ENCODE measurements around the gene OSBPL6. TPM values are rescaled to one million over a fixed set of nuclear protein-coding genes. Genes with fewer than 3 reads are reported as not detected.
"Not testable (repeated sequence)": the region's sequence is repeated elsewhere in the genome, so short reads cannot be mapped to it uniquely, and the experiment has no call there.

The OSBPL6 gene
- total RNA-seq = 4.6 TPM
- long read RNA-seq, full-length matches to known transcripts = 3 of 10 reads
- long read RNA-seq, partial matches to known transcripts = 0 of 10 reads
- long read RNA-seq, other reads (novel, unspliced or antisense) = 7 of 10 reads

DNA sequence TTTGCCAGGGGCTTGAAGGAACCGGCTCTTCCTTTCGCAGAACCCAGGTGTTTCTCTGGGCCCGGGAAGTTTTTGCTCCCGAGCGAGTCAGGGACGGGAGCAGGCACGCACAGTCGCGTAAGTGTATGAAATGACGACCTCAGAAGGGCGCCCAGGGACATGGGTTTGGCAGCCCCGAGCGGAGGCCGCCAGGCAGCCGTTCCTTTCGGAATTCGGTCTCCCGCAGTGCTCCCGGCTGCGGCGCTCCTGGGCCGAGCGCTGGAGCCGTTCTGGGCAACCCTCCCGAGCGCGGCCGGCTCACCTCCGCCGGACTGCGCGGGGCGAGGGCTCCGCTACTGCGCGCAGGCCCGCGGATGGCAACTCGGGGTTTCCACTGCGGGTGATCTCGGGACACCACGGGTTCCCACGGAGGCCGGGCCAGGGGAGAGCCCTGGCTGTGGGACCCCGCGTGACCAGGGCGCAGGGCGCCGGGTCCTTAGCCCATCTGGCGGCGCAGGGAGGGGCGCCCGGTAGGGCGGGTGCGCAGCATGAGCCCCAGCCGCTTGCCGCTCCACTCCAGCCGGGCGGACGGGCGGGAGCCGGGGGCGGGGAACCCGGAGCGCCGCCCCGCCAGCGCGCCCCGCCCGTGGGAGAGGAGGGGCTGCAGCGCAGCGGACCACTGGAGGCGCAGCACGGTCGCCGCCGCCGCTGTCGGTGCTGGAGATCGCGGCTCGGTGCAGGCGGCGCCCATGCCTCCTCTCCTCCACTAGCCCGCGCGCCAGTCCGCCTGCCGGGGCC is at the start of gene OSBPL6:
Gene OSBPL6 (plus strand): TSS at position 690 of the 777 bp plus-strand sequence. CDS start 111,673 bp downstream, outside the sequence.
- peak; percentile 97 for ATAC-seq
- DNase-seq = peak; percentile 93

GRCh38 chr2:178152033-178152432 is 42.3 kb upstream of the OSBPL6 start:
- DNase-seq (no peak), ATAC-seq (peak; percentile 57)
- intact Hi-C loops (cut with micrococcal nuclease) = no loop called here

More for the DNA sequence above, at the start of gene OSBPL6:
- intact Hi-C loops (cut with micrococcal nuclease) = loop anchor here (5.0 to 10.0 kb wide), 2 partner anchors 59 to 88 kb away; no protein-coding TSS in a partner anchor

DNA sequence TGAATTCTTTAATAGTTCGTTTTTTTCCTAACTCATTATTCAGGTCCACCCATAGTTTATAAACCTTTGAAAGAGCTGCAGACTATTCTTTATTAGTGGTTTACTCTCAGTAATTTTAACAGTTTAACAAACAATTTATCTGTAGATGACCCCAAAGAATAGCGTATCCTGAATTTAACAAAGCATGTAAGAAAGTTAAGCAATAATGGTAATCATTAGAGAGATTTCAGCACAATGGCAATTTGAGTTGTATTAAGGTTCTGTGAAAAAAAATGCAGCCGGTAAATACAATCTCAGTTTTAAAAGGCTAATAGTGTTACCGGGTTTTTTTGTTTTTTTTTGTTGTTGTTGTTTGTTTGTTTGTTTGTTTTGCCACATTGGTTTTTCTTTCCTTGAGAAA is 41.8 kb upstream of the OSBPL6 start:
- no peak for ATAC-seq
- intact Hi-C loops (cut with micrococcal nuclease) = no loop called here
- DNase-seq = no peak

DNA sequence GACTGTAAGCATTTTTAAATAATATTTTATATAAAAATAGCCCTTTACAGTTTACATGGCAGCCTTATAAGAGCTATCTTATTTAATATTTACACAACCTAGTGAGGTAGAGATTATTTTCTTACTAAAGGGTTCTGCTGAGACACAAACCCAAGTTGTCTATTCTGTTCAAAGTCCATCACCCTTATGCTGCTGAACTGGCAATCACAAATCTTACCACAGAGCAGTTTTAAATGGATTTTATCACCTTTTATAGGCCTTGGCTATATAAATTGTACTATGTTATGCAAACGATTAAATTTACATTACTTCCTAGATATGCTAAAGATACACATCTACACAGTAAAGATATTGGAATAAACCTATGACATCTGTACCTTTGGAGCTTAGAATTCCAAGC is 41.3 kb upstream of the OSBPL6 start:
- ATAC-seq (no peak), DNase-seq (no peak)
- intact Hi-C loops (cut with micrococcal nuclease) = no loop called here

DNA sequence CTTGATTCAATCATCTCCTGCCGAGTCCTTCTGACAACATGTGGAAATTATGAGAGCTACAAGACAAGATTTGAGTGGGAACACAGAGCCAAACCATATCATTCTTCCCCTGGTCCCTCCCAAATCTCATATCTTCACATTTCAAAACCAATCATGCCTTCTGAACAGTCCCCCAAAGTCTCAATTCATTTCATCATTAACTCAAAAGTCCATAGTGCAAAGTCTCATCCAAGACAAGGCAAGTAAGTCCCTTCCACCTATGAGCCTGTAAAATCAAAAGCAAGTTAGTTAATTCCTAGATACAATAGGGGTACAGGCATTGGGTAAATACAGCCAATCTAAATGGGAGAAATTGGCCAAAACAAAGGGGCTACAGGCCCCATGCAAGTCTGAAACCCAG is 40.4 kb upstream of the OSBPL6 start:
- ATAC-seq; DNase-seq; intact Hi-C loops (cut with micrococcal nuclease): not testable (repeated sequence)

GRCh38 chr2:178155524-178155923 is 38.8 kb upstream of the OSBPL6 start:
- intact Hi-C loops (cut with micrococcal nuclease) = no loop called here
- ATAC-seq (no peak), DNase-seq (no peak)

DNA sequence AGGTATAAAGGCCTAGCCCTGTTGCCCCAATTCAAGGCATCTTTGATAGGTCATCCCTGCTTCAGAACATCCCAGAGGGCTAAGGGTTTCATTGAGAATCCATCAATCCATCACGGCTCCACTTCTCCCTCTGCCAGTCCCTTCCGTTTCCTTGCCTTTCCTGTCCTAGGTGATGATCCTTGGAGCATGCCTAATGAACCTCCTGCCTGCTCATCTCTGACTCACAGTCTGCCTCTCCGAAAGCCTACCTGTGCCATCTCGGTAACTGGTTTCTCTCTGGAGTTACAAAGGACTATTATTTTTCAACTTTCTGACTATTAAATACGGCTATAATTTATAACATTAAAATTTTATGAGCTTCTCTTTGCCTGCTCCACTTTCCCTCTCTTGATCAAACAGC is 36.7 kb upstream of the OSBPL6 start:
- DNase-seq (no peak), ATAC-seq (no peak)
- intact Hi-C loops (cut with micrococcal nuclease) = no loop called here

- ATAC-seq (no peak), DNase-seq (no peak)
- intact Hi-C loops (cut with micrococcal nuclease) = no loop called here
These were observed 34.3 kb upstream of the OSBPL6 start for GRCh38 chr2:178159966-178160365.

DNA sequence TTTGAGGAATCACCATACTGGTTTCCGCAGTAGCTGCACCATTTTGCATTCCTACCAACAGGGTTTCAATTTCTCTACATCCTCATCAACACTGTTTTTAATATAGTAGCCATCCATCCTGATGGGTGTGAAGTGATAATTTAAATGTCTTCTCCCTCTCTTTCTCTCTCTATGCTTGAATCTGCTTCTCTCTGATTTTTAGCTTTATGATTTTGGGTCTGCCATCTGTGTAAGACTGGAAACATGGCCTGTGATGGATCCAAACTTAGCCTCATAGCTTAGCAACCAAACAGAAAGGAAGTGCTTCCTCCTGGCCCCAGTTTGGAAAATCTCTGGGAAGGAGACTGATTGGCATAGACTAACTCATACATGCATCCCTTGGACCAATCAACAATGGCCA is 33.7 kb upstream of the OSBPL6 start:
- ATAC-seq = no peak
- no peak for DNase-seq
- intact Hi-C loops (cut with micrococcal nuclease) = no loop called here

GRCh38 chr2:178163395-178163794 is 30.9 kb upstream of the OSBPL6 start:
- no peak for ATAC-seq
- no peak for DNase-seq
- intact Hi-C loops (cut with micrococcal nuclease) = no loop called here

- intact Hi-C loops (cut with micrococcal nuclease) = no loop called here
- ATAC-seq (no peak), DNase-seq (no peak)
These were observed 30.4 kb upstream of the OSBPL6 start for GRCh38 chr2:178163911-178164310.

DNA sequence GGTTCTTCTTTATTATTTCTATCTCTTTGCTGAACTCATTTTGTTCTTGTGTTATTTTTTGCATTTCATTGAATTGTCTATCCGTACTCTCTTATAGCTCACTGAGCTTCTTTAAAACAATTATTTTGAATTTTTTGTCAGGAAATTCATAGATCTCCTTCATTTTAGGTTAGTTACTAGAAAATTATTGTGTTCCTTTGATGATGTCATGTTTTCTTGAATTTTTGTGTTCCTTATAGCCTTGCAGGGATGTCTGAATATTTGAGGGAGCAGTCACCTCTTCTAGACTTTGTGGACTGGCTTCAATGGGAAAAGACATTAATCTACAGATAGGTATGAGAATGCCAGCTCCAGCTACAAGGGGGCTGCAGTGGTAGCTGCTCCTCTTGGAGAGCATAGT is 20.7 kb upstream of the OSBPL6 start:
- intact Hi-C loops (cut with micrococcal nuclease) = no loop called here
- DNase-seq (no peak), ATAC-seq (no peak)

DNA sequence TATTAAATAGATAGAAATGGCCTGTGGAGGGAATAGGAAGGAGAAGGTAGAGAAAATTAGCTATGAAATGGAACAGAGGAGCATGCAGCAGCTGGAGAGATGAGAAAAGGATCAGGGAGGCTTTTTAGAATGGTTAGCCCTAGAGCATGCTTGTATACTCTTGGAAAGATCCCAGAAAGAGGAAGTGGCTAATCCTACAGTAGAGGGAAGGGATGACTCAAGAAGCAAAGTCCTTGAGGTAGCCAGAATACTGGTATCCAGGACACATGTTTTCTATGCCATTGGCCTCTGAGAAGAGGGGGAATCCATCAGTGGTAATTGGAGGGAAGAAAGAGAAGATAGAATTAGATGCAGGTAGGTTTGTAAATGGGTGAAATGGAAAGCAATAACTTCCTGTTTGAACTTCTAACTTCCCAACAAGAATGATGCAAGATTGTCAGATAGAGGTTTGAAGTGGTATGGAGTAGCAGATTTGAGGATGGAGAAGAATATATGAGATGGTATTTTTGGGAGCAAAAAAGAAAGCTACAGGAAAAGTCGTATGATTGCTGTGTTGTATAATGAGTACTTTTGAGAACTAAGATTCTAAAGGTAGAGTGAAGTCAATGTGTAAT is 17.1 kb upstream of the OSBPL6 start:
- intact Hi-C loops (cut with micrococcal nuclease) = no loop called here
- no peak for ATAC-seq
- no peak for DNase-seq

GRCh38 chr2:178180648-178181047 is 13.7 kb upstream of the OSBPL6 start:
- DNase-seq; ATAC-seq; intact Hi-C loops (cut with micrococcal nuclease): not testable (repeated sequence)

DNA sequence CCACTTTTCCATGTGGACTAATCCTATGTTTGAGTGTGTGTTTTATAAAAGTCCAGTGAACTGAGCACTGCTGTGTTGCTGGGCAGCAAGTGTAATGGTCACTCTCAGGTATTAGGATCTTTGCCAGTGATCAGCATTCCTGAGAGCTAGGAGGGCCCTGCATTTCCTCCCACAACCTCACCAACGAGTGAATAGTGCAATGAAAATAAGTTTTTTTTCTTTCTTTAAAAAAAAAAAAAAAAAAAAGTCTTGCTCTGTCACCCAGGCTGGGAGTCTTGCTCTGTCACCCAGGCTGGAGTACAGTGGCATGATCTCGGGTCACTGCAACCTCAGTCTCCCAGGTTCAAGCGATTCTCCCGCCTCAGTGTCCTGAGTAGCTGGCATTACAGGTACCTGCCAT is 6.5 kb upstream of the OSBPL6 start:
- ATAC-seq = no peak
- no peak for DNase-seq
- intact Hi-C loops (cut with micrococcal nuclease) = no loop called here

- intact Hi-C loops (cut with micrococcal nuclease) = no loop called here
These were observed 5.8 kb upstream of the OSBPL6 start for GRCh38 chr2:178188466-178188865.

DNA sequence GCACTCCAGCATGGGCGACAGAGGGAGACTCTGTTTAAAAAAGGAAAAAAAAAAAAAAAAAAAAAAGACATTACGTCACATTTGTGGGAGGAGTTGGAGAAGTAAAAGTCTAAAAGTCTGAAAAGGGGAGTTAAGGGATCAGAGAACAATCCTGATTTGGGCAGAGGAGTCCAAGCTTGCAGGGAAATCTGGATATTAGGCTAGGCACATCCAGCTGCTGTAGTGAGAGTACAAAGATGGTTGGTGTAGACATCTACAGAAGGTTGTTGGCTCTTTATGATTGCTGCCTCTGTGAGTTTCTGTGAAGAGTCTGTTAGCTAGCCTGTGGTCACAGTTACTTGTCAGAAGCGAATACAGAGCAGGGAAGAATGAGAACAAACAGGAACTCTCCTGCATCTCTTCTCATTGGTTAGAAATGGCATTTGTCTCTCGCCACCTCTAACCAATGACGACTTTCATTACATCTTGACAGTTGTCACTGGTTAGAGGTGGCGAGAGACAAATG is 3.3 kb upstream of the OSBPL6 start:
- DNase-seq = no peak
- intact Hi-C loops (cut with micrococcal nuclease) = loop anchor here (5.0 to 10.0 kb wide), 2 partner anchors 56 to 91 kb away; no protein-coding TSS in a partner anchor
- ATAC-seq = no peak

More at GRCh38 chr2:178188466-178188865, 5.8 kb upstream of the OSBPL6 start:
- ATAC-seq = no peak
- DNase-seq = no peak

GRCh38 chr2:178191511-178191910 is 2.8 kb upstream of the OSBPL6 start:
- intact Hi-C loops (cut with micrococcal nuclease) = loop anchor here (5.0 to 10.0 kb wide), 2 partner anchors 57 to 91 kb away; no protein-coding TSS in a partner anchor
- ATAC-seq = no peak
- DNase-seq = no peak

DNA sequence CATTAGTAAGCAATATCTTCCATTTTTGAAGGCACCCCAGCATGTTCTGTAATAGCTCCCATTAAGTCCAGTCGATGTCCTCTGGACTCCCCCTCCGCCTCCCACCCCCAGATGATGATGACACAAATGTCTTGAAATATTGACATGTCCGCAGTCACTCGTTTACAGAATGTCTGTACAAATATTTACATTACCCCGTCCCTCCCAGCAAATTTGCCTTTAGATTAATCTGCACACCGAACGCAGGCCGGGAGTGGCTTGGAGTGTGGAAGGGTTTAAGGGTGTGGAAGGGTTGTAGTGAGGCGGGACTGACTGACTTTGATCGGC is 853 bp upstream of the OSBPL6 start:
- ATAC-seq (no peak), DNase-seq (no peak)
- intact Hi-C loops (cut with micrococcal nuclease) = loop anchor here (5.0 to 10.0 kb wide), 2 partner anchors 59 to 89 kb away; no protein-coding TSS in a partner anchor

Data from left ventricle myocardium superior (tissue), 1 donor.